Liver (tissue), 9 donors: ENCODE measurements around the gene CUL7. TPM values are rescaled to one million over a fixed set of nuclear protein-coding genes. Genes with fewer than 3 reads are reported as not detected.

Experiments
- DNase-seq: peaks from one replicate; pipeline ENCODE4 v3.0.0-alpha.2; 2017; ENCODE audit warnings: low spot score
- H3K27ac ChIP-seq, 2 donors: one replicate each; pipeline ENCODE4 v1.7.0; 2013; ENCODE audit warnings: inconsistent platforms in 2 of 2, low read length in 2 of 2, control low read depth in 1 of 2, low read depth in 1 of 2, mild to moderate bottlenecking in 1 of 2
- H3K27me3 ChIP-seq, 4 donors: one replicate each; pipeline versions ENCODE4 v1.6.1 to v1.7.0; 2013; ENCODE audit warnings: low read length in 3 of 4, inconsistent platforms in 1 of 4, mild to moderate bottlenecking in 1 of 4, moderate library complexity in 1 of 4; ENCODE audit not compliant: control insufficient read depth in 4 of 4, insufficient read depth in 4 of 4
- H3K36me3 ChIP-seq, 4 donors: one replicate each; pipeline versions ENCODE4 v1.6.1 to v1.7.0; 2013; ENCODE audit warnings: low read length in 3 of 4, mild to moderate bottlenecking in 3 of 4, low read depth in 1 of 4, moderate library complexity in 1 of 4; ENCODE audit not compliant: control insufficient read depth in 4 of 4, insufficient read depth in 3 of 4
- H3K4me1 ChIP-seq, 4 donors: one replicate each; pipeline versions ENCODE4 v1.6.1 to v1.7.0; 2013; ENCODE audit warnings: low read length in 3 of 4, mild to moderate bottlenecking in 3 of 4, moderate library complexity in 1 of 4; ENCODE audit not compliant: control insufficient read depth in 4 of 4, insufficient read depth in 4 of 4
- H3K4me3 ChIP-seq, 3 donors: one replicate each; pipeline versions ENCODE4 v1.6.1 to v1.7.0; 2013; ENCODE audit warnings: low read length in 3 of 3, control low read depth in 1 of 3, low read depth in 1 of 3, mild to moderate bottlenecking in 1 of 3
- H3K9ac ChIP-seq, 2 donors: one replicate each; pipeline ENCODE4 v1.7.0; 2013; ENCODE audit warnings: low read length in 2 of 2, mild to moderate bottlenecking in 2 of 2, moderate library complexity in 2 of 2, control low read depth in 1 of 2, low read depth in 1 of 2
- H3K9me3 ChIP-seq, 4 donors: one replicate each; pipeline versions ENCODE4 v1.6.1 to v1.7.0; 2013; ENCODE audit warnings: low read length in 3 of 4; ENCODE audit not compliant: control insufficient read depth in 4 of 4
- EGR1 ChIP-seq, 2 donors: IDR thresholded peaks; 2 replicates each; pipeline ENCODE4 v1.6.1; 2016 to 2018; ENCODE audit warnings: antibody characterized with exemption in 2 of 2, low read depth in 2 of 2
- FOXA1 ChIP-seq: IDR thresholded peaks from 2 replicates; pipeline ENCODE4 v1.6.1; 2016; ENCODE audit warnings: antibody characterized with exemption
- GABPA ChIP-seq, 2 donors: IDR thresholded peaks in 1 of 2; conservative IDR thresholded peaks in 1 of 2; 2 replicates each; pipeline ENCODE4 v1.6.1; 2016; ENCODE audit warnings: antibody characterized with exemption in 2 of 2, mild to moderate bottlenecking in 1 of 2, moderate library complexity in 1 of 2
- HNF4A ChIP-seq, 2 donors: conservative IDR thresholded peaks; 2 replicates each; pipeline ENCODE4 v1.6.1; 2016; ENCODE audit warnings: antibody characterized with exemption in 2 of 2, mild to moderate bottlenecking in 2 of 2
- HNF4G ChIP-seq: IDR thresholded peaks from 2 replicates; pipeline ENCODE4 v1.6.1; 2016; ENCODE audit warnings: antibody characterized with exemption
- RAD21 ChIP-seq, 2 donors: IDR thresholded peaks; 2 replicates each; pipeline ENCODE4 v1.6.1; 2016; ENCODE audit warnings: antibody characterized with exemption in 2 of 2, mild to moderate bottlenecking in 2 of 2
- RXRA ChIP-seq, 2 donors: IDR thresholded peaks; 2 replicates each; pipeline ENCODE4 v1.6.1; 2017 to 2018; ENCODE audit warnings: antibody characterized with exemption in 2 of 2, mild to moderate bottlenecking in 1 of 2
- SP1 ChIP-seq: IDR thresholded peaks from 2 replicates; pipeline ENCODE4 v1.6.1; 2018; ENCODE audit warnings: antibody characterized with exemption, mild to moderate bottlenecking
- TAF1 ChIP-seq: conservative IDR thresholded peaks from 2 replicates; pipeline ENCODE4 v1.6.1; 2016; ENCODE audit warnings: antibody characterized with exemption, mild to moderate bottlenecking
- YY1 ChIP-seq: IDR thresholded peaks from 2 replicates; pipeline ENCODE4 v1.6.1; 2016; ENCODE audit warnings: antibody characterized with exemption, mild to moderate bottlenecking
- ZBTB33 ChIP-seq: IDR thresholded peaks from 2 replicates; pipeline ENCODE4 v1.6.1; 2016; ENCODE audit warnings: antibody characterized with exemption
- WGBS: extraction: QIAGEN DNeasy Blood & Tissue Kit; methylation state at CpG from one replicate; pipeline ENCODE4 v1.1.7; 2013; 5-methylcytosine and 5-hydroxymethylcytosine counted together
- polyA plus RNA-seq, 2 donors: library from polyadenylated mRNA; stranded (reverse) in 1 of 2; unstranded in 1 of 2; fragments of 200-250 nt in 1 of 2; fragments of >200 nt in 1 of 2; fragmentation: Nextera tagmentation in 1 of 2; extraction: Ambion mirVana in 1 of 2; gene quantifications; one replicate each; pipeline versions ENCODE4 v1.2.1 to v1.2.3, GENCODE V29; 2013 to 2015
- total RNA-seq, 2 donors: library from RNA; depleted of rRNA; stranded (reverse); fragments of >200 nt; gene quantifications; one replicate each; pipeline ENCODE4 v1.2.3, GENCODE V29; 2014
- TF ChIP-seq, protein P1 (sequence below): IDR thresholded peaks from 2 replicates; pipeline ENCODE4 v1.6.1; 2016; ENCODE audit warnings: antibody characterized with exemption
- TF ChIP-seq, protein P2 (sequence below): fragments of 150-350 bp; IDR thresholded peaks from 2 replicates; pipeline ENCODE4 v1.5.1; 2017; ENCODE audit warnings: improper control_type of control experiment, low read depth, low read length; ENCODE audit not compliant: missing input control
- TF ChIP-seq, protein P3 (sequence below): IDR thresholded peaks from 2 replicates; pipeline ENCODE4 v1.6.1; 2016; ENCODE audit warnings: antibody characterized with exemption
- donor health status: healthy.
- donor health status: healthy.
- donor health status: healthy.
- donor health status: healthy.
- donor health status: healthy.

The CUL7 gene
- total and polyA plus RNA-seq, 4 donors, result 2.2 to 10.4 (median 7.7) TPM

- H3K9ac ChIP-seq, result no peak overlapping the region
- DNase-seq, result no peak
- H3K27me3 ChIP-seq, result no peaks in the 10 kb centered on the region
- WGBS, result 98% methylated on average over 3 of the region's 3 CpGs
- no peak for TF ChIP-seq TAF1
- TF ChIP-seq HNF4A (conservative IDR thresholded peaks at IDR 0.05), result no peak
- no peak for TF ChIP-seq RAD21 (IDR thresholded peaks at IDR 0.05)
- no peak for TF ChIP-seq EGR1 (IDR thresholded peaks at IDR 0.05; ENCODE audit: low read depth in 2 of 2)
- TF ChIP-seq, protein P1, sequence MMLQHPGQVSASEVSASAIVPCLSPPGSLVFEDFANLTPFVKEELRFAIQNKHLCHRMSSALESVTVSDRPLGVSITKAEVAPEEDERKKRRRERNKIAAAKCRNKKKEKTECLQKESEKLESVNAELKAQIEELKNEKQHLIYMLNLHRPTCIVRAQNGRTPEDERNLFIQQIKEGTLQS, result no peak
- TF ChIP-seq, protein P2, sequence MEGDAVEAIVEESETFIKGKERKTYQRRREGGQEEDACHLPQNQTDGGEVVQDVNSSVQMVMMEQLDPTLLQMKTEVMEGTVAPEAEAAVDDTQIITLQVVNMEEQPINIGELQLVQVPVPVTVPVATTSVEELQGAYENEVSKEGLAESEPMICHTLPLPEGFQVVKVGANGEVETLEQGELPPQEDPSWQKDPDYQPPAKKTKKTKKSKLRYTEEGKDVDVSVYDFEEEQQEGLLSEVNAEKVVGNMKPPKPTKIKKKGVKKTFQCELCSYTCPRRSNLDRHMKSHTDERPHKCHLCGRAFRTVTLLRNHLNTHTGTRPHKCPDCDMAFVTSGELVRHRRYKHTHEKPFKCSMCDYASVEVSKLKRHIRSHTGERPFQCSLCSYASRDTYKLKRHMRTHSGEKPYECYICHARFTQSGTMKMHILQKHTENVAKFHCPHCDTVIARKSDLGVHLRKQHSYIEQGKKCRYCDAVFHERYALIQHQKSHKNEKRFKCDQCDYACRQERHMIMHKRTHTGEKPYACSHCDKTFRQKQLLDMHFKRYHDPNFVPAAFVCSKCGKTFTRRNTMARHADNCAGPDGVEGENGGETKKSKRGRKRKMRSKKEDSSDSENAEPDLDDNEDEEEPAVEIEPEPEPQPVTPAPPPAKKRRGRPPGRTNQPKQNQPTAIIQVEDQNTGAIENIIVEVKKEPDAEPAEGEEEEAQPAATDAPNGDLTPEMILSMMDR, result no peak
- no peak overlapping the region for H3K27ac ChIP-seq
- H3K36me3 ChIP-seq, result peaks cover 0 to 31% (median 19%) of the 10 kb centered on the region in 4 donors
- peaks cover 2 to 19% (median 15%) of the 10 kb centered on the region in 4 donors for H3K4me1 ChIP-seq
- no peaks in the 10 kb centered on the region for H3K9me3 ChIP-seq
- H3K4me3 ChIP-seq, result no peak overlapping the region
These were observed 33.5 kb downstream of the CUL7 start for GRCh38 chr6:43020052-43020705.

DNA sequence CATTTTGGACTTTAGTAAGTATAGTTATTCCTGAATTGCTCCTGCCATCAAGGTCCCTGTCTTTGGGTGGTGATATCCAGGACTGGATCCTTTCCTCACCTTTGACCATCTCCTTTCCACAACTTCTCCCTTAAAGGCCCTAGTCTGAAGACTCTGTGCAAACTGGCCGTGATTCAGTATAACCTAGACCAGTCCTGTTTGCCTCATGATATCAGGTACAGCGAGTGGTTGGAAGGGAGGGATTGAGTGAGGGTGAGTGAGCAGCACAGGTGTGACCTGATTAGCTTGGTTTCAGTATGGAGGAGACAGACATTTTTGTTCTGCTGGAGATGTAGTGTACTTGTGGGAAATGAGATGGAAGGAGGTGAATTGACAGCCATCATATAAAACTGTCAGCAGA, 34.5 kb downstream of the CUL7 start:
- no peaks in the 10 kb centered on the region for H3K27me3 ChIP-seq
- H3K36me3 ChIP-seq, result peaks cover 0 to 23% (median 13%) of the 10 kb centered on the region in 4 donors
- no peak for DNase-seq
- H3K9ac ChIP-seq, result no peak overlapping the region
- H3K4me3 ChIP-seq, result no peak overlapping the region
- H3K27ac ChIP-seq, result no peak overlapping the region
- peaks cover 5 to 28% (median 23%) of the 10 kb centered on the region in 4 donors for H3K4me1 ChIP-seq
- TF ChIP-seq, protein P1, result no peak
- TF ChIP-seq GABPA (IDR thresholded peaks at IDR 0.05 in 1 of 2, conservative IDR thresholded peaks at IDR 0.05 in 1 of 2) (no peak), EGR1 (IDR thresholded peaks at IDR 0.05; ENCODE audit: low read depth in 2 of 2) (no peak), HNF4G (no peak), SP1 (no peak), ZBTB33 (no peak), FOXA1 (no peak), HNF4A (conservative IDR thresholded peaks at IDR 0.05) (no peak), YY1 (no peak), TAF1 (no peak), RXRA (IDR thresholded peaks at IDR 0.05) (no peak)
- TF ChIP-seq, protein P3, sequence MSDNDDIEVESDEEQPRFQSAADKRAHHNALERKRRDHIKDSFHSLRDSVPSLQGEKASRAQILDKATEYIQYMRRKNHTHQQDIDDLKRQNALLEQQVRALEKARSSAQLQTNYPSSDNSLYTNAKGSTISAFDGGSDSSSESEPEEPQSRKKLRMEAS, result no peak
- TF ChIP-seq, protein P2, result no peak
- H3K9me3 ChIP-seq, result no peaks in the 10 kb centered on the region
- 94% methylated on average over 2 of the region's 2 CpGs for WGBS
